Measurements from ENCODE around the gene LAMC2.

GRCh38 chr1:183247931-183248330 lies 61.9 kb downstream of the LAMC2 start:
- TF ChIP-seq CTCF (optimal IDR thresholded peaks at IDR 0.05 in 1 of 3, IDR thresholded peaks at IDR 0.05 in 1 of 3, conservative IDR thresholded peaks at IDR 0.05 in 1 of 3; ENCODE audit: extremely low read depth in 1 of 3, insufficient read depth in 2 of 3, low read length in 3 of 3) = no peak
- TF ChIP-seq EZH2 (IDR thresholded peaks at IDR 0.05; ENCODE audit: low read length) = no peak
